OCI-LY1 (cell line): Measurements from ENCODE around the gene CDH1.

Experiments
- H2AFZ ChIP-seq: fragments of 200-600 bp; sonication (generic), shearing (Covaris generic); 2 replicates; pipeline ENCODE4 v1.6.0; 2014; ENCODE audit warnings: antibody characterized with exemption, mild to moderate bottlenecking, low read length
- H3F3A ChIP-seq: fragments of 200-600 bp; sonication (generic), shearing (Covaris generic); 2 replicates; pipeline ENCODE4 v1.6.0; 2014; ENCODE audit warnings: mild to moderate bottlenecking, antibody characterized with exemption, low read length, moderate library complexity; ENCODE audit not compliant: insufficient read depth
- H3K27ac ChIP-seq: fragments of 200-600 bp; sonication (generic); 2 replicates; pipeline ENCODE4 v1.5.1; 2014; ENCODE audit warnings: low read length, mixed run types, mild to moderate bottlenecking, low read depth; ENCODE audit not compliant: poor library complexity, severe bottlenecking
- H3K27me3 ChIP-seq: fragments of 200-600 bp; sonication (generic); 2 replicates; pipeline ENCODE4 v1.6.0; 2014; ENCODE audit warnings: antibody characterized with exemption, mild to moderate bottlenecking, low read length, moderate library complexity; ENCODE audit not compliant: insufficient read depth
- H3K36me3 ChIP-seq: fragments of 200-600 bp; sonication (generic); 2 replicates; pipeline ENCODE4 v1.6.1; 2014; ENCODE audit warnings: mild to moderate bottlenecking, antibody characterized with exemption, low read length, moderate library complexity, mixed read lengths; ENCODE audit not compliant: insufficient read depth
- H3K4me1 ChIP-seq: fragments of 200-600 bp; sonication (generic); 2 replicates; pipeline ENCODE4 v1.5.1; 2014; ENCODE audit warnings: mild to moderate bottlenecking, low read length, moderate library complexity; ENCODE audit not compliant: insufficient read depth, severe bottlenecking
- H3K4me2 ChIP-seq: fragments of 200-600 bp; sonication (generic), shearing (Covaris generic); 2 replicates; pipeline ENCODE4 v1.6.1; 2014; ENCODE audit warnings: low read length
- H3K4me3 ChIP-seq: fragments of 200-600 bp; sonication (generic); 2 replicates; pipeline ENCODE4 v1.5.1; 2014; ENCODE audit warnings: low read length, low read depth, mild to moderate bottlenecking, mixed read lengths; ENCODE audit not compliant: poor library complexity, severe bottlenecking
- H3K79me2 ChIP-seq: fragments of 200-600 bp; shearing (Covaris generic); 2 replicates; pipeline ENCODE4 v1.6.1; 2016; ENCODE audit warnings: mixed run types, low read length, mixed read lengths; ENCODE audit not compliant: insufficient read depth
- H3K9ac ChIP-seq: fragments of 200-600 bp; sonication (generic), shearing (Covaris generic); 2 replicates; pipeline ENCODE4 v1.6.1; 2014; ENCODE audit warnings: mild to moderate bottlenecking, low read length, mixed read lengths
- H3K9me2 ChIP-seq: fragments of 200-600 bp; sonication (generic), shearing (Covaris generic); 2 replicates; pipeline ENCODE4 v1.6.1; 2014; ENCODE audit warnings: low read depth, mild to moderate bottlenecking, low read length, mixed read lengths
- H3K9me3 ChIP-seq: fragments of 200-600 bp; shearing (Covaris generic); 2 replicates; pipeline ENCODE4 v1.6.1; 2014; ENCODE audit warnings: low read length, mixed read lengths
- H4K20me1 ChIP-seq: fragments of 200-600 bp; sonication (generic), shearing (Covaris generic); 2 replicates; pipeline ENCODE4 v1.6.0; 2016; ENCODE audit warnings: mild to moderate bottlenecking, low read length; ENCODE audit not compliant: insufficient read depth
- EZH2 ChIP-seq: fragments of 200-600 bp; sonication (generic), shearing (Covaris generic); IDR thresholded peaks from 2 replicates; pipeline ENCODE4 v1.8.0; 2017; ENCODE audit warnings: borderline replicate concordance, mixed run types, mild to moderate bottlenecking, antibody characterized with exemption, low read length, moderate library complexity, mixed read lengths
- TF ChIP-seq, protein P1 (sequence below): fragments of 200-600 bp; sonication (generic), shearing (Covaris generic); IDR thresholded peaks from 2 replicates; pipeline ENCODE4 v1.5.1; 2017; ENCODE audit warnings: mild to moderate bottlenecking, antibody characterized with exemption, low read length, moderate library complexity, mixed read lengths

Gene CDH1

DNA sequence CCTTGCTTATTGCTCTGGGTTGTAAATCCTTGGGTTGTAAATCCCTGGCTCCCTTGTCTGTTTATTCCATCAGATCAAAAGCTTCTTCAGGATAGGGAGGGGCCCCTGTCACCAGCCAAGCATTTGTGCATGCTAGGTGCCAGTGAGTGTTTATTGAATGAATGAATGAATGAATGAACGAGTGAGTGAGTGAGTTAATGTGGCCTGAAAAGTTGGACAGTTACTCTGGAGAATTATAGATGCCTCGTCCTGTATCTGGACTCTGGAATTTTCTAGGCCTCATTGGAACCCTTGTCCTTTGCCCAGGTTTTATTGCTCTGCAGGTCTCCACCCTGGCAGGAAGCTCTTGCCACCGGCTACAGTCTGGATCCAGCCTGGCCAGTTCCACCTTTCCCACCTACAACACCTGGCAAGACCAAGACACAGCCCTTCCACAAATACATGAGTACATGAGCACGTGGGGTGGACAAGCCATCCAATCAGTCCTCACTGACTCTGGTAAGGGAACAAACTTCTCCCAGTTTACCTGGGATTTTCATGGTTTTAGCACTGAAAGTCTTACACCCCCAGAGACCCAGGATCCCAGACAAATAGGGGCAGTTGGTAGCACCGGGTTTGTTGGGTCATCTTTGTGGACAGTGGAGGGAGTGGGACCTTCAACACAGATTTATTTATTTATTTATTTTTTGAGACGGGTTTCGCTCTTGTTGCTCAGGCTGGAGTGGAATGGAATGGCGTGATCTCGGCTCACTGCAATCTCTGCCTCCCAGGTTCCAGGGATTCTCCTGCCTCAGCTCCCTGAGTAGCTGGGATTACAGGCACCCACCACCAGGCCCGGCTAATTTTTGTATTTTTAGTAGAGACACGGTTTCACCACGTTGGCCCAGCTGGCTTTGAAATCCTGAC is 14.7 kb upstream of the CDH1 start:
- no peaks in the 10 kb centered on the region for H3F3A ChIP-seq
- no peak overlapping the region for H3K4me3 ChIP-seq
- no peaks in the 10 kb centered on the region for H3K4me1 ChIP-seq
- no peaks in the 10 kb centered on the region for H3K27me3 ChIP-seq
- H3K36me3 ChIP-seq, result no peaks in the 10 kb centered on the region
- H4K20me1 ChIP-seq, result no peaks in the 10 kb centered on the region
- no peak overlapping the region for H3K9ac ChIP-seq
- H3K9me2 ChIP-seq, result no peaks in the 10 kb centered on the region
- TF ChIP-seq EZH2, result no peak
- TF ChIP-seq, protein P1, sequence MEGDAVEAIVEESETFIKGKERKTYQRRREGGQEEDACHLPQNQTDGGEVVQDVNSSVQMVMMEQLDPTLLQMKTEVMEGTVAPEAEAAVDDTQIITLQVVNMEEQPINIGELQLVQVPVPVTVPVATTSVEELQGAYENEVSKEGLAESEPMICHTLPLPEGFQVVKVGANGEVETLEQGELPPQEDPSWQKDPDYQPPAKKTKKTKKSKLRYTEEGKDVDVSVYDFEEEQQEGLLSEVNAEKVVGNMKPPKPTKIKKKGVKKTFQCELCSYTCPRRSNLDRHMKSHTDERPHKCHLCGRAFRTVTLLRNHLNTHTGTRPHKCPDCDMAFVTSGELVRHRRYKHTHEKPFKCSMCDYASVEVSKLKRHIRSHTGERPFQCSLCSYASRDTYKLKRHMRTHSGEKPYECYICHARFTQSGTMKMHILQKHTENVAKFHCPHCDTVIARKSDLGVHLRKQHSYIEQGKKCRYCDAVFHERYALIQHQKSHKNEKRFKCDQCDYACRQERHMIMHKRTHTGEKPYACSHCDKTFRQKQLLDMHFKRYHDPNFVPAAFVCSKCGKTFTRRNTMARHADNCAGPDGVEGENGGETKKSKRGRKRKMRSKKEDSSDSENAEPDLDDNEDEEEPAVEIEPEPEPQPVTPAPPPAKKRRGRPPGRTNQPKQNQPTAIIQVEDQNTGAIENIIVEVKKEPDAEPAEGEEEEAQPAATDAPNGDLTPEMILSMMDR, result no peak
- no peak overlapping the region for H3K4me2 ChIP-seq
- no peaks in the 10 kb centered on the region for H3K79me2 ChIP-seq
- H2AFZ ChIP-seq, result no peak overlapping the region
- no peak overlapping the region for H3K27ac ChIP-seq
- H3K9me3 ChIP-seq, result no peaks in the 10 kb centered on the region

DNA sequence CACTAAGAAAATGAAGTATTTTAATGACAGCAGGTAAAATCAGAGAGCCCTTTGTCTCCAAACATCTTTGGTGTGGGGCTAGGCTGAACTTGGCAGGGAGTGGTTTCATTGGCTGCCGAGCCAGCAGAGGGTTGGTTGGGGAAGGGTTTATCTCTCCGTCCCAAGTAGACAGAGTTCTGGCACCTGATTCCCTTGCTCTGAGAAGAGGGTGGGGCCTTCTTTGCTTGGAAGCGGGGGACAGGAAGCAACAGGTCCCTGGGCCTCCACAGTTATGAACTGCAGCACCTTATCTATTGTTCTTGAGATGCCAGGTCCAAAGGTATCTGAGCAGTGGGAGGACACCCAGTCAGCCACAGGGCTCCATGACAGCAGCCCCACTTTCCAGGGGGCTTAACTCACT is 12.3 kb upstream of the CDH1 start:
- Histone ChIP-seq H3K4me2 (no peak overlapping the region), H3K4me1 (no peaks in the 10 kb centered on the region), H2AFZ (no peak overlapping the region), H3K9ac (no peak overlapping the region), H3K79me2 (no peaks in the 10 kb centered on the region), H3K4me3 (no peak overlapping the region), H3K9me3 (no peaks in the 10 kb centered on the region), H3F3A (no peaks in the 10 kb centered on the region), H3K27me3 (no peaks in the 10 kb centered on the region), H3K9me2 (no peaks in the 10 kb centered on the region), H3K36me3 (no peaks in the 10 kb centered on the region), H4K20me1 (no peaks in the 10 kb centered on the region), H3K27ac (no peak overlapping the region)
- TF ChIP-seq, protein P1, result no peak
- TF ChIP-seq EZH2, result no peak

DNA sequence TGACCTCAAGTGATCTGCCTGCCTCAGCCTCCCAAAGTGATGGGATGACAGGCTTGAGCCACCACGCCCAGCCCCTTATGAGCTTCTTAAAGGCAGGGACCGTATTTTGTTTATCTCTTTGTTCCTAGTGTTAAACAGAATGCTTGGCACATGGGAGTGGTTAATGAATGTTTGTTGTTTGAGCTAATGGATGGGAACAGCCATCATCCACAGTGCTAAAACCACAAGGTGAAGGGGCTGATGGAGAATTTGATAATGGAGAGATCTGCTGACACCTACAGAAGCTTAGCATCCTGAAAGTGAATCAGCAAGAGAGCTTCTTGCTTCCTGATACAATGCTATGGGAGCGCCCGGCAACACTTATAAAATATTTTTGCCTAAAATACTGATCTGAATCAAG is 8.6 kb upstream of the CDH1 start:
- H4K20me1 ChIP-seq, result no peaks in the 10 kb centered on the region
- no peak overlapping the region for H2AFZ ChIP-seq
- no peak for TF ChIP-seq EZH2
- TF ChIP-seq, protein P1, result no peak
- no peaks in the 10 kb centered on the region for H3K9me3 ChIP-seq
- no peaks in the 10 kb centered on the region for H3K27me3 ChIP-seq
- H3K79me2 ChIP-seq, result no peaks in the 10 kb centered on the region
- H3F3A ChIP-seq, result no peaks in the 10 kb centered on the region
- H3K4me1 ChIP-seq, result no peaks in the 10 kb centered on the region
- H3K9me2 ChIP-seq, result no peaks in the 10 kb centered on the region
- no peak overlapping the region for H3K4me2 ChIP-seq
- H3K4me3 ChIP-seq, result no peak overlapping the region
- H3K27ac ChIP-seq, result no peak overlapping the region
- H3K9ac ChIP-seq, result no peak overlapping the region
- H3K36me3 ChIP-seq, result no peaks in the 10 kb centered on the region
